ENCODE results near the gene EFEMP1.
A peak's percentile ranks its signal among the peaks of the same experiment; 100 is the strongest.
"Not testable (repeated sequence)": the region's sequence is repeated elsewhere in the genome, so short reads cannot be mapped to it uniquely, and the experiment has no call there.

The EFEMP1 gene

DNA sequence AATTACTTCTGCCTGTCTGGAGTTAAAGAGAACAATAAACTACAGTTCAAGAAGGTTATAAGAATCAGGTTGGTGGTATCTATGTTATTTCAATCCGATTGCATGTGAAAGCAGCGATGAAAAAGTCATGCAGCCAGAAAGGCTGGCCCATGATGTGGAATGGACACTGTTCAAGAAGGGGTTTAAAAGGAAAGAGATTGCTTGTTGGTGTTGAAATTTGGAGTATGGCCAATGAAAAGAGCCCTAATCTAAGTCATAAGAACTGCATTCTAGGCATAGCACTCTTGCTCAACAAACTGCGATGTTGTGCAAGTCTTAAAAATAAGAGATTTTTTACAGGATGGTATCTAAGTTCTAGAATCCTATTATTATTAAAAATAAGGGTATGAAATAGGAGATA is 61.3 kb downstream of the EFEMP1 start:
- no peak for DNase-seq

DNA sequence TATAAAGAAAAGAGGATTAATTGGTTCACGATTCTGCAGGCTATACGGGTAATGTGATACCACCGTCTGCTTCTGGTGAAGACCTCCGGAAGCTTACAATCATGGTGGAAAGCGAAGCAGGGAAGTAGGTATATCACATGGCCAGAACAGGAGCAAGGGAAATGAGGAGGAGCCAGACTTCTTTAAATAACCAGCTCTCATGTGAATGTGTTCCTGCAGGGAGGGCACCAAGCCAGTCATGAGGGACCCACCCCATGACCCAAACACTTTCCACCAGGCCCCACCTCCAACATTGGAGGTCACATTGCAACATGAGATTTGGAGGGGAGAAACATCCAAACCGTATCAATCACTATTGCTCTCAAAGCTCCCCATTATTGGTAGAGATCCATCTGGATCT is 61.8 kb downstream of the EFEMP1 start:
- DNase-seq: no peak

DNA sequence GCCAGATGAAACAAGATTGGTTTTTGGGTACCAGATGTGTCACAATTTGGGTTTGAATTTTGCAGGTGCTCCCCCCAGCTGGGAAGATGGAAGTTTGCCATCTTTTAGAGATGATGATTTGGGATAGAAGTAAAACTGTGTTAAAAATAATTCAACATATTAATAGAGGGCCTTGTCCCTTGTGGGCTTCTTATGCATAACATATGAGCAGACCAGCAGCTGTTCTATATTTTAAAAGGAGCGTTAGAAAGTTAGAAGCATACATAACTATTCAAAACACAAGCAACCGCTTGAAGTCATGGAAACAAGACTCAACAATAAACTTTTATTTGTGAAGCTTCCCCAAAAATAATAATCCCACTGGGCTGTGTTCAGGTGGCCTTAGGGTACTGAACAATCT is 62.8 kb downstream of the EFEMP1 start:
- no peak for DNase-seq

DNA sequence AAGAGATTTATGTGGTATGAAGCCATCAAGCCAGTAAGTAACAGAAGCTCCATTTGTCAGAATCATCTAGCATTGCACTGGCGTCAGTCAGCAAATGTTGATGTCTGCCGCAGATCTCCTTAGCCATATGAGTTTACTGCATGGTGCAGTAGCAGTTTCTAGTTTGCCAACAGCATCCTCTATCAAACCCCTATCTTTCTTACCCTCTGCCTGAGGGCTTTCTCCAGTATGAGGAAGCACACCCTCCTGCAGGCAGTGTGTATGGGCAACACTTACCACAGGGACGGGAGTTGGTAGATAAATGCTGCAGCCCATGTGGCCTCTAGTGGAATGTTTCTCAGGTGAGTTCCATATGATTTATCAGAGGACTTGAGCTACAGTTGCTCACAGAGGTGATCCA is 63.7 kb downstream of the EFEMP1 start:
- no peak for DNase-seq

DNA sequence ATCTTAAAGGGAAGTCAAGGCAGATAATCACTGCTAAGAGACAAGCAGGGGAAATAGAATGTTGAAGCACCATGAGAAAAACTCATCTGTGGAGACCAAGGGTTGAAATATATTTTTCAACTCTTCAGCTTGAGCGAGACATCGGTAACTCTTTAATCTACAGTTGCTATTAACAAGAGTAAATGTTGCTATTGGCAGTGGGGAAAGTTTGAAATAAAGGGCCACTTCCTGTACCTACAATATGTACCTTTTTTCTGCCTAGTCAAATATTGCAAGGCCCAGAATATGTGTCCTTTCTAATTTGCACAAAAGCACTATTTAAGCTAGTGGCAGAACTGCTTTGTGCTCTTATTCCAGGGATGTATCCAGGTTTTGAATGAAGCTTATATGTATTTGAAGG is 65.8 kb downstream of the EFEMP1 start:
- no peak for DNase-seq

DNA sequence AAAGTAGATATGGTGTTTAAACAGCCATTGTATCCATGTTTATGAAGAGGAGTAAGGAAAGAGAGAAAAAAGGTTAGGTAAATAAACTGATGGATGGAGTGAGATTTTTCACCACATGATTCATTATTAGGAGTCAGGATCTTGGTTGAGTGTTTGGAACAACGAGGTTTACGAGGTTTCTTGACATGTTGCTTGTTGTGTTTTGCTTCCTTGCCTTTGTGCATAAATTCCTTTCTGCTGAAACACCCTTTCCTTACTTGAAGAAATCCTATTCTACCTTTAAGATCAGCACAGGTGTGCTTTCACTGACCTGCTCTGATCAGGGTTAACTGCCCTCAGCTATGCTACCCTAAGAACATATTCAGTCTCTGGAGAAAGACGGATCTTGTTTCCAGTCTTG is 66.6 kb downstream of the EFEMP1 start:
- DNase-seq: no peak

DNA sequence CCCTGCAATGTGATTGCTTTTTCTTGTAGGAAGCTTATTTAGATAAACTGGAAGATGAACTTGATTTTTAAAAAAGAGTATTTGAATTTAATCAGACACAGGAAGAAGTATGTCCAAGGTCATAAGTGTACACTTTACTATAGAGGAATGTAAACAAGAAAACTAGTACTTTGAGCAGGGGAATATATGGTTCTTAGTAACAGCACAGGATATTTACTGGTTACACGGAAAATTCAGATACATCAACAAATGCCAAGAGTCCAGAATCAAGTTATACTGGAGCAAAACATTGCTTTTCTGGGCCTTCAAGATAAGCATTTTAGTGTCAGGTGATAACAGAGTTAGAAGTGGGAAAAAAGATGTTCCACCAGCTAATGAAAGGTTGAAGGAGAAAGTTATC is 75.5 kb downstream of the EFEMP1 start:
- no peak for DNase-seq

DNA sequence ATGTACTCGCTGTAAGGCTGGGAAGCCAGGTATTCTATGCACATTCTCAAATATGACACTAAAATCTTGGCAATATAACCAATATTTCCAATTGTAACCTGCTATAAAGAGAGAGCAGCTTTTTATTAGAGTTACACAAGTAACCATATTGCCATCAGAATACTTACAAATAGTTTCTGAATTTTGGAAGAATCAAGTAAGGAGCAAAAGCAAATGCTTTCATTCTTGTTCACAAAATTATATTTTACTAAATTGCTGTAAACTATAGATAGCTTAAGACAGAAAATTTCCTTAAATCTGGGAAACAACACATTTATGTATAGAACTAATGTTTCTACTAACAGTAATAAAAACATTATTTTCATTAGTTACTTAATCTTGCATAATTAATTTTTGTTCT is 77.2 kb downstream of the EFEMP1 start:
- no peak for DNase-seq

DNA sequence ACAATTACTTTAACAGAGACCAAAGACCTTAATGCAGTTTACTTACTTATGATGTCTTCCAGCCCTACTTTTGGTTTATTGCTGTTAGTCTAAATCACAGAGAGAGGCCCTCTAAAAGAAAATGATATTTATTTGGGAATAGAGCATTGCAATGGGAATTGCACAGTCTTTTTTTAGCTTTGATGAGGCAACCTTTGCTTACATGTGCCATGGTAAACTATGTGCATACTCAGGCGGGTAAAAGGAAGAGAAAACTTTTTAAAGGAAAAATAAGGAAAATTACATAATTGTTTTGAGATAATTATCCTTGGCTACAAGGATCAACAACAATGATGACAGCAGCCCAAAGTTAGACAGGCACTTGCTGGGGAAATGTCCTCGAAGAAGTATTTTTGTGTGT is 78.6 kb downstream of the EFEMP1 start:
- no peak for DNase-seq

DNA sequence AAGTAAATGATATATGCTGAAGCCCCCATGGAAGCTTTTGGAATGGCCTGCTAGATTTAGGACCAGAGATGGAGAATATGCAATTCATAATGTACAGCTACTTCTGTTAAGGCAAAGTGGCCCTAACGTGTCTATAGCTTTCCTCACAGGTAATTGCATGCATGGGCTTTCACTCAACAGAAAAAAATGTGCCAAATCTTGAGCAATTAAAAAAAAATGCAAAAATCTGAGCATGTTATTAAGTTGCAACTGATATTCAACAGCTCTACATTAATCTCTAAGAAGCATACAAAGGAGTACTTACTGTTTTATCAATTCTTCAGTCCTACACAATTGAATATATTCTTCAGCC is 79.6 kb downstream of the EFEMP1 start:
- no peak for DNase-seq

DNA sequence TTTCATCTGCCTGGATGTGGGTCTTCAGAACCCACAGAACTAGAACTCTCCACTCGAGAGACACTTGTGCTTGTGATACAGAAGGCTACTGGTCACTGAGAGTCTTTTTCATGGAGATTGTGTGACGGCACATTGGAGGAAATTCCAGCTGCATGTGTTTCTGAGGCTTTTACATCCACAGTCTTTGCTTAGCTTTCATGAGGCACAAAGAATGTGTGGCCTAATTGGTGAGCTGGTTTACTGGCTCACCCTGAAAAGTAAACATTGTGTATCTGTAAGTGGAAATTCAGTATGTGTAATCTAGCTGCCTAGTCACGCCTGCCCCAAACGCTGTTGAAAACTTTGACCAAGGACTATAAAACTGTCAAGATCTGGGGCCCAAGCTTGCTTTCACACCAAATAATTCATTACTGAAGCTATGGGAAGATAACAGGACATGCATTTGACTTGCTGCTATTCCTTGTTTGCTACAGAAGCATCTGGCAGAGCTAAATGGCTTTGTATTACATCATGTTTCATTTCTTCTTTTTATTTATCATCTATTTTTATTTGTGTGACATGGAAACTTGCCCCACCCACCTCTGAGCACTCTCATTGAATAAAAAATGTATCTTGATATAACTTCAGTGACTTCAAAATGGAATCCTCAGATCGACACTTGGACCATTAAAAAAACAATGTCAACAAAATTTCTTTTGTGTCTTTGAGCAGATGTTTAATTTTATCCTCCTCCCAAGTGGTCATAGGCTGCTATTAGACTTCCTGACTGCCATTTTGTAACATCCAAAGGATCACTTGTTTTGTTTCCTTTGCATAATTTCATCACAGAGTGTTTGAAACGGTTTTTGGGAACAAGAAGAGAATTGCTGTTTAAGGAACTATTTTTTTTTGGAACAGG is 80.2 kb downstream of the EFEMP1 start:
- no peak for DNase-seq

DNA sequence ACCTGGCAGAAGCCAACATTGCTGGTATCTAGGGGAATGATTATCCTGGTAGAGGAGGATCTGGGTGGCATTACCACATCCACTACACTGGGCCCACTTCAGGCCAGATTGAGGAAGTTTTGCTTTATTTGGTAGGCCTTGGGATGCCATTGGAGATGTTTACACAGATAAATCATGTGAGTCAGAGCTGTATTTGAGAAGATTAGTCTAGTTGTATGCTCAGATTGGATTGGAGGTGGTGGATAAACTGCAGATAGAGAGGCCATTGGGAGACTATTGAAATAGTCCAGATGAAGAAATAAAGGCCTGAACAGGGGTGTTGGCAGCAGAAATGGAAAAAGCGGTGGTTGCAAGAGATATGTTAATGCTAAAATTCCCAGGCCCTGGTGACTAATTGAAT is 81.5 kb downstream of the EFEMP1 start:
- no peak for DNase-seq

DNA sequence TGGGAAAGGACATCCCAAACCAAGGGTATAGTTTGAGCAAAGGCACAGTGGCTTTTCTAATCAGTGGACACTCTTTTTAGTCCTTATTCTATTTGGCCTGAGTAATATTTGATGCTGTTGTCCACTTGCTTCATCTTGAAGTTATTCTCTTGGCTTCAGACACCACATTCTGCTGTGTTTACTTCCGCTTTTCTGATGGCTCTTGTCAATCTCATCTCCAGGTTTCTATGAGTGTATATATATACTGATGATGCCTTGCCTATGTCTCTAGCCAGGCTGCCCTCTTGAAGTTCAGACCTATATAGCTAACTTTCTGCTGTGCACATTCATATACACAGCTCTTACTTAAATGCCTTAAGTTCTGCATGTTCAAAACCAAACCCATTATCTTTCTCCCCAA is 83.1 kb downstream of the EFEMP1 start:
- DNase-seq: no peak

DNA sequence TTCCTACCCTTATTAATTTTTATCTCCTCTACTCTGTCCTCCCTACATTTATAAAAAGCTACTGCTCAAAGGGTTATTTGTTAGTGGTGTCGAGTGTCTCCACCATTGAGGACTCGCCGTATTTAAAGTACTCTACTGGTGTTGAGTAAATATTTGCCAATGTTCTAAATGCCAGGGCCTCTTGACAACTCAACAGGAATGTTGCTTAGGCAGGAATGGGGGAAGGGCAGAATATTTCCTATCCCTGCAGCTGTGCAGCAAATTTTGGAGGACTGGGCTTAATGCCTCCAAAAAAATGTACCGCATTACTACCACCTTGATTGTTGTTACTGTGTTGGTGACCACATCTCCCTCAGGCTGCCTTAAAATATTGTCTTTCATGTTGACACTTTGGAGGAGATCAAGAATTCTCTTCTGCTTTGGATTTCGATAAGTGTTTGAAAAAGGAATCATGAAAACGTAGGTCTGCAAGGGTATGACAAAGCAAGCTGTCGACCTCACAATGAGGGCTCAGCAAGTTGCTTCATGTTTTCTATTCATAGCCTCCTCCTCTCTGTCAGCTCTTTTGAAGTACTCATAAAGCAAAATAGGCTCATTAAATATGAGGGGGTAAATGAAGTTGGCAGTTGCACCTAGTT is 84.3 kb downstream of the EFEMP1 start:
- peak in 1 of 2 experiments; percentile 11 for DNase-seq

DNA sequence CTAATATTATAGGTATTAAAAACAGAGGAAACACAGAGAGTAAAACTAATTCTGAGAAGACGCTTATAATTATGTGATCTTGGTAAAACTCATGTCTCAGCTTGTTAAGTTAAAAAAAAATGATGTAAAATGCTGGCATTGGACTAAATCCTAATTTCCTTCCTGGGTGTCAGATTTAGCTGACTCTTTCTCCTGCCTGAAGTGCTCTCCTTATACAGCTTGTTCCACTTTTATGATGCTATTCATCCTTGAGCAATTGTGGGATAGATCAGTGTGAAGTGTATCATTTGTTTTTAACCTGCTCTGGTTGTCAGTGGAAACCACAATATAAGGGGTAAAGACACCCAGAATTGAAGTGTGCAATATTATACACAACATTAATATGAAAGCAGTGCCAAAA is 84.9 kb downstream of the EFEMP1 start:
- DNase-seq: no peak

DNA sequence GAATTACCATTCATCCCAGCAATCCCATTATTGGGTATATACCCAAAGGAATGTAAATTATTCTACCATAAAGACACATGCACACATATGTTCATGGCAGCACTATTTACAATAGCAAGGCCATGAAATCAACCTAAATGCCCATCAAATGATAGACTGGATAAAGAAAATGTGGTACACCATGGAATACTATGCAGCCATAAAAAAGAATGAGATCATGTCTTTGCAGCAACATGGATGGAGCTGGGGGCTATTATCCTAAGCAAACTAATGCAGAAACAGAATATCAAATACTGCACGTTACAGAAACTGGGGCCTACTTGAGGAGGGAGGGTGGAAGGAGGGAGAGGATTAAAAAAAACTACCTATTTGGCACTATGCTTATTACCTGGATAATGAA is 85.5 kb downstream of the EFEMP1 start:
- DNase-seq: not testable (repeated sequence)

DNA sequence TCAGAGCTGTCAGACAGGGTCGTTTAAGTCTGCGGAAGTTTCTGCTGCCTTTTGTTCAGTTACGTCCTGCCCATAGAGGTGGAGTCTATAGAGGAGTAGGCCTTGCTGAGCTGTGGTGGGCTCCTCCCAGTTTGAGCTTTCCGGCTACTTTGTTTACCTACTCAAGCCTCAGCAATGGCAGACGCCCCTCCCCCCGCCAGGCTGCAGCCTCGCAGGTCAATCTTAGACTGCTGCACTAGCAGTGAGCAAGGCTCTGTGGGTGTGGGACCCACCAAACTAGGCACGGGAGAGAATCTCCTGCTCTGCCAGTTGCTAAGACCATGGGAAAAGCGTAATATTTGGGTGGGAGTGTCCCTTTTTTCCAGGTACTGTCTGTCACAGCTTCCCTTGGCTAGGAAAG is 86.5 kb downstream of the EFEMP1 start:
- no peak for DNase-seq

DNA sequence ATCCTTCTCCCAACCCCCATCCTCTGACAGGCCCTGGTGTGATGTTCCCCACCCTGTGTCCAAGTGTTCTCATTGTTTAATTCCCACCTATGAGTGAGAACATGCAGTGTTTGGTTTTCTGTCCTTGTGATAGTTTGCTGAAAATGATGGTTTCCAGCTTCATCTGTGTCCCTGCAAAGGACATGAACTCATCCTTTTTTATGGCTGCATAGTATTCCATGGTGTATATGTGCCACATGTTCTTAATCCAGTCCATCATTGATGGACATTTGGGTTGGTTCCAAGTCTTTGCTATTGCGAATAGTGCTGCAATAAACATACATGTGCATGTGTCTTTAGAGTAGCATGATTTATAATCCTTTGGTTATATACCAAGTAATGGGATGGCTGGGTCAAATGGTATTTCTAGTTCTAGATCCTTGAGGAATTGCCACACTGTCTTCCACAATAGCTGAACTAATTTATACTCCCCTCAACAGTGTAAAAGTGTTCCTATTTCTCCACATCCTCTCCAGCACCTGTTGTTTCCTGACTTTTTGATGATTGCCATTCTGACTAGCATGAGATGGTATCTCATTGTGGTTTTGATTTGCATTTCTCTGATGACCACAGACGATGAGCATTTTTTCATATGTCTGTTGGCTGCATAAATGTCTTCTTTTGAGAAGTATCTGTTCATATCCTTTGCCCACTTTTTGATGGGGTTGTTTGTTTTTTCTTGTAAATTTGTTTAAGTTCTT is 91.7 kb downstream of the EFEMP1 start:
- not testable (repeated sequence) for DNase-seq

DNA sequence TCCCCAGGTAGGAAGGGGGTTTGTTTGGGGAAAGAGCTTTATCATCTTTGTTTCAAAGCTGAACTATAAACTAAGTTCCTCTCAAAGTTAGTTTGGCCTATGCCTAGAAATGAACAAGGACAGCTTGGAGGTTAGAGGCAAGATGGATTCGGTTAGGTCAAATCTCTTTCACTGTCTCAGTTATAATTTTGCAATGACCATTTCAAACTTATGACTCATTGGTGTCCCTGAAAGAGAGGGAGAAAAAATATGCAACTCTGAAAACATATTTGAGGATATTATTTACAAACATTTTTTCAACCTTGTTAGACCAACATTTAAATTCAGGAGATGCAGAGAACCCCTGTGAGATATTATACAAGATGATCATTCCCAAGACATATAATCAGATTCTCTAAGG is 95.7 kb downstream of the EFEMP1 start:
- no peak for DNase-seq

DNA sequence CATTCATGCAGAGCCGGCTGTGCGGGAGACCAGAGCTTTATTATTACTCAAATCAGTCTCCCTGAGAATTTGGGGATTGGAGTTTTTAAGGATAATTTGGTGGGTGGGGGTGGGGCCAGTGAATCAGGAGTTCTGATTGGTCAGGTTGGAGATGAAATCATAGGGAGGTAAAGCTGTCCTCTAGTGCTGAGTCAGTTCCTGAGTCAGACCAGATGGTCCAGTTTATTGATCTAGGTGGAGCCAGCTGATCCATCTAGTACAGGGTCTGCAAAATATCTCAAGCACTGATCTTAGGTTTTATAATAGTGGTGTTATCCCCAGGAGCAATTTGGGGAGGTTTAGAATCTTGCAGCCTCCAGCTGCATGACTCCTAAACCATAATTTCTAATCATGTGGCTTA is 96.2 kb downstream of the EFEMP1 start:
- DNase-seq: not testable (repeated sequence)

DNA sequence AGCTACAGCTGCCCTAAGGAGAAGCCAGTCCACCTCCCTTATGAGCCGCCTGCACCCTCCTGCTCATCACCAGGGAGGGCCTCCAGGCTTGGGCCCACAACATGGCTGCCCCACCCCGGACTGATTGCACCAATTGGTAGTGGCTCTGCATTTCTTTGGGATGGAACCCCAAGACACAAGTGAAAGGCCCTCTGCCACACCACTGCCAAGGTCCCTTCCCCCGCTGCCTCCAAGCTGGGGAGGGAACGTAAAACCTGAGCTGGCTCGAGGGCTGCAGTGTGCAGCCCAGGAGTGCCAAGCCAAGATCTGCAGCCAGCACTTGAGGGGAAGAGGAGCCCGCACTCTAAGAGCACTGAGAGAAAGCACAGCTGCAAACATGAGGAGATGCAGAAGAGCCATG is 97.3 kb downstream of the EFEMP1 start:
- DNase-seq: no peak

DNA sequence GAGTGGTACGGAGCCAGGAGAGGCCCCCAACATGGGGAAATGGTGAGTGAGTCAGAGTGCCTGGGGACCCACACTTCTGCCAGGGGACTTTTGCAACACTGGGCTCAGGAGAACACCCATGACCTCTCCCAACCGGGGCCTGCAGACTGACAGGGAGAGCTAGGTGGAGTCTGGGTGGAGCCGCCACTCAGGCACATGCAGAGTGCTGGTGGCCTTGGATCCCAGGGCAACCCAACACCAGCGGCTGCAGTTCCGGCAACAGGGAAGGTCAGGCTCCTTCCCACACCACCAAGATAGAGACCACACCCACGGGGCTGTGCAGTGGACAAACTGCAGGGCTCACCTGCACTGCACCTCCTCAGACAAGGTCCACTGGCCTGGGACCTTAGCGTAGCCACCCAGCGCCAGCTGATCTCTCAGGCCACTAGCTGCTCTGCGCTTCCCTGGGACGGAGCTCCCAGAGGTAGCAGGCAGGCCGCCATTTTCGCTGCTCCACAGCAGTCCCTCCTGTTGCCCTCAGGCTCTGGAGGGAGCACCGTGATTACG is 99.0 kb downstream of the EFEMP1 start:
- no peak for DNase-seq
